Esophagus squamous epithelium (tissue), 4 donors: Measurements from ENCODE around the gene STK26.
A peak's percentile ranks its signal among the peaks of the same experiment; 100 is the strongest.

Experiments used
- POLR2A ChIP-seq, 4 donors: fragments of 450-650 bp; IDR thresholded peaks; one replicate each; pipeline ENCODE4 v1.6.1; 2017; ENCODE audit warnings: antibody characterized with exemption in 4 of 4, mild to moderate bottlenecking in 4 of 4, moderate library complexity in 3 of 4
- TF ChIP-seq, protein P1 (sequence below), 6 experiments: fragments of 450-650 bp in 4 of 6; fragments of 200-600 bp in 2 of 6; sonication (generic) in 2 of 6; IDR thresholded peaks; one replicate each; pipeline ENCODE4 v1.5.1; 2016 to 2019; ENCODE audit warnings: antibody characterized with exemption in 6 of 6, mild to moderate bottlenecking in 4 of 6, moderate library complexity in 4 of 6

- TF ChIP-seq, protein P1, sequence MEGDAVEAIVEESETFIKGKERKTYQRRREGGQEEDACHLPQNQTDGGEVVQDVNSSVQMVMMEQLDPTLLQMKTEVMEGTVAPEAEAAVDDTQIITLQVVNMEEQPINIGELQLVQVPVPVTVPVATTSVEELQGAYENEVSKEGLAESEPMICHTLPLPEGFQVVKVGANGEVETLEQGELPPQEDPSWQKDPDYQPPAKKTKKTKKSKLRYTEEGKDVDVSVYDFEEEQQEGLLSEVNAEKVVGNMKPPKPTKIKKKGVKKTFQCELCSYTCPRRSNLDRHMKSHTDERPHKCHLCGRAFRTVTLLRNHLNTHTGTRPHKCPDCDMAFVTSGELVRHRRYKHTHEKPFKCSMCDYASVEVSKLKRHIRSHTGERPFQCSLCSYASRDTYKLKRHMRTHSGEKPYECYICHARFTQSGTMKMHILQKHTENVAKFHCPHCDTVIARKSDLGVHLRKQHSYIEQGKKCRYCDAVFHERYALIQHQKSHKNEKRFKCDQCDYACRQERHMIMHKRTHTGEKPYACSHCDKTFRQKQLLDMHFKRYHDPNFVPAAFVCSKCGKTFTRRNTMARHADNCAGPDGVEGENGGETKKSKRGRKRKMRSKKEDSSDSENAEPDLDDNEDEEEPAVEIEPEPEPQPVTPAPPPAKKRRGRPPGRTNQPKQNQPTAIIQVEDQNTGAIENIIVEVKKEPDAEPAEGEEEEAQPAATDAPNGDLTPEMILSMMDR (IDR thresholded peaks at IDR 0.05), result peak in 3 of 6 experiments; percentile 9 to 30 (median 27)
- TF ChIP-seq POLR2A (IDR thresholded peaks at IDR 0.05), result no peak
Measured at GRCh38 chrX:132022198-132022966, 720 bp upstream of the STK26 start.
